ENCODE results near the gene RUSC2. TPM values are rescaled to one million over a fixed set of nuclear protein-coding genes. Genes with fewer than 3 reads are reported as not detected.

RUSC2 gene
- total and polyA plus RNA-seq, 10 of the 15 experiments (the other 5 are each of a cell fraction or from before 2014, with no cell fraction given): not detected

GRCh38 chr9:35510383-35510753, 20.5 kb downstream of the RUSC2 start:
- H3K4me1 ChIP-seq (ENCODE audit: control insufficient read depth, insufficient read depth, low read length): no peaks in the 10 kb centered on the region
- FAIRE-seq (no peak), ATAC-seq (no peak), DNase-seq (ENCODE audit: low read depth, low spot score) (no peak)
- no peaks in the 10 kb centered on the region for H3K36me3 ChIP-seq (ENCODE audit: control insufficient read depth in 2 of 2, insufficient read depth in 2 of 2, low read length in 1 of 2)
- POLR2A ChIA-PET: no interaction called here
- RAD21 ChIA-PET (ENCODE audit: unreplicated experiment): no interaction called here
- WGBS (ENCODE audit: insufficient coverage, insufficient replicate concordance, low lambda C conversion rate, missing lambda C conversion rate): 23% methylated on average over 3 of the region's 3 CpGs
- no peaks in the 10 kb centered on the region; a peak in 2 of 4 replicates for H3K27me3 ChIP-seq (replicated peaks in 1 of 2; ENCODE audit: control insufficient read depth in 2 of 2, insufficient read depth in 2 of 2, low read length in 1 of 2)
- H3K4me3 ChIP-seq: no peak overlapping the region
- H3K79me2 ChIP-seq (ENCODE audit: control insufficient read depth, insufficient read depth, low read length): no peaks in the 10 kb centered on the region
- in situ Hi-C loops (cut with MboI) (no loop called here), intact Hi-C loops (cut with micrococcal nuclease; ENCODE audit: unreplicated experiment) (no loop called here)
- no peak overlapping the region for H3K27ac ChIP-seq (ENCODE audit: control insufficient read depth, insufficient read depth)
- no peaks in the 10 kb centered on the region for H4K20me1 ChIP-seq (ENCODE audit: control insufficient read depth, insufficient read depth)
- CTCF ChIA-PET: interaction anchor here (0.8 to 0.9 kb wide), 2 partner anchors 19 to 43 kb away, joined by 3 to 4 read pairs; no protein-coding TSS in a partner anchor
- H2AFZ ChIP-seq (ENCODE audit: control insufficient read depth, low read depth, low read length): no peak overlapping the region
- TF ChIP-seq MTA2 (IDR thresholded peaks at IDR 0.05; ENCODE audit: low read depth) (no peak), CREM (IDR thresholded peaks at IDR 0.05; ENCODE audit: low read depth) (no peak), PML (IDR thresholded peaks at IDR 0.05; ENCODE audit: low read length) (no peak), GABPA (IDR thresholded peaks at IDR 0.05; ENCODE audit: low read depth) (no peak), MEF2B (IDR thresholded peaks at IDR 0.05; ENCODE audit: partially characterized antibody, poor library complexity, severe bottlenecking) (no peak), ZNF217 (IDR thresholded peaks at IDR 0.05) (no peak), SUPT20H (IDR thresholded peaks at IDR 0.05; ENCODE audit: borderline replicate concordance, control insufficient read depth, low read depth, low read length) (no peak), ZBTB11 (CRISPR knock-in tag; IDR thresholded peaks at IDR 0.05) (no peak), PRDM15 (CRISPR knock-in tag; IDR thresholded peaks at IDR 0.05) (no peak), CHD2 (IDR thresholded peaks at IDR 0.05; ENCODE audit: borderline replicate concordance, low read depth, low read length) (no peak), SREBF1 (IDR thresholded peaks at IDR 0.05; ENCODE audit: low read length) (no peak), KDM1A (IDR thresholded peaks at IDR 0.05; ENCODE audit: borderline replicate concordance) (no peak), CREB1 (IDR thresholded peaks at IDR 0.05; ENCODE audit: low read depth) (no peak), NR2C1 (IDR thresholded peaks at IDR 0.05) (no peak)
- no TSS peak for BruUV-seq (replicated peaks)
- H3K9ac ChIP-seq (ENCODE audit: control insufficient read depth, insufficient read depth, low read length): no peak overlapping the region
- SMC1A ChIA-PET (ENCODE audit: uncharacterized antibody, unreplicated experiment): interaction anchor here (1.2 kb wide), 1 partner anchor 13 kb away, joined by 3 read pairs; no protein-coding TSS in a partner anchor
- H3K4me2 ChIP-seq (ENCODE audit: control insufficient read depth, insufficient read depth): no peak overlapping the region
- H3K9me3 ChIP-seq (replicated peaks; ENCODE audit: control insufficient read depth, insufficient read depth, low read length): no peaks in the 10 kb centered on the region
